Activated CD4-positive, alpha-beta memory T cell treated with anti-CD3 and anti-CD28 coated beads, Interleukin-2, amount 10 ng/mL, durations not matched to agents 7 days and 5 days (primary cell): Measurements from ENCODE around the gene PTPRC. TPM values are rescaled to one million over a fixed set of nuclear protein-coding genes. Genes with fewer than 3 reads are reported as not detected.

Source experiments
- CTCF ChIA-PET: fragments of 350-600 bp; sonication (Branson Sonifier 250); formaldehyde crosslinking; loops from one replicate; lab custom pipeline; 2021; ENCODE audit warnings: antibody characterized with exemption, inconsistent platforms; lab: Charles Lee
- POLR2A ChIA-PET: fragments of 350-600 bp; sonication (Branson Sonifier 250); formaldehyde crosslinking; loops from one replicate; lab custom pipeline; 2021; ENCODE audit warnings: antibody characterized with exemption; lab: Charles Lee
- DNase-seq: peaks from one replicate; pipeline ENCODE4 v3.0.0-alpha.2; 2020
- H3K27ac Mint-ChIP-seq: one replicate; pipeline ENCODE4 v1.8.0; 2021; ENCODE audit warnings: mild to moderate bottlenecking, mixed read lengths
- H3K27me3 Mint-ChIP-seq: one replicate; pipeline ENCODE4 v1.8.0; 2021; ENCODE audit warnings: mixed read lengths
- H3K36me3 Mint-ChIP-seq: one replicate; pipeline ENCODE4 v1.8.0; 2021; ENCODE audit warnings: low read depth, mixed read lengths
- H3K4me1 Mint-ChIP-seq: one replicate; pipeline ENCODE4 v1.8.0; 2021; ENCODE audit warnings: mixed read lengths
- H3K4me3 Mint-ChIP-seq: one replicate; pipeline ENCODE4 v1.8.0; 2021; ENCODE audit warnings: mild to moderate bottlenecking, mixed read lengths
- H3K9me3 Mint-ChIP-seq: one replicate; pipeline ENCODE4 v1.8.0; 2021; ENCODE audit warnings: mixed read lengths
- total RNA-seq, 2 experiments: library from RNA; stranded (reverse); gene quantifications; one replicate each; pipeline ENCODE4 v1.2.3, GENCODE V29; 2021

The PTPRC gene
- total RNA-seq, 2 experiments from 2014 or later, result 724 to 731 TPM

GRCh38 chr1:198664068-198664788, 25.4 kb downstream of the PTPRC start:
- Mint-ChIP-seq H3K36me3 (peaks cover 66% of the 10 kb centered on the region), H3K27me3 (no peaks in the 10 kb centered on the region), H3K27ac (peak overlapping the region; percentile 63), H3K4me3 (peak overlapping the region; percentile 71), H3K4me1 (peaks cover 79% of the 10 kb centered on the region), H3K9me3 (no peaks in the 10 kb centered on the region)
- POLR2A ChIA-PET, result interaction anchor here (0.6 to 10.3 kb wide), 8 partner anchors 10 to 25 kb away, joined by 3 to 228 read pairs (median 4); partner anchors contain the start of gene PTPRC
- CTCF ChIA-PET, result interaction anchor here (1.6 kb wide), 1 partner anchor 13 kb away, joined by 4 read pairs; no protein-coding TSS in a partner anchor
- no peak for DNase-seq

GRCh38 chr1:198667186-198667585, 28.3 kb downstream of the PTPRC start:
- CTCF ChIA-PET, result interaction anchor here (0.8 to 6.2 kb wide), 5 partner anchors 11 to 48 kb away, joined by 3 to 33 read pairs (median 7); no protein-coding TSS in a partner anchor
- Mint-ChIP-seq H3K27ac (peak overlapping the region; percentile 51), H3K4me1 (peaks cover 87% of the 10 kb centered on the region), H3K9me3 (no peaks in the 10 kb centered on the region), H3K27me3 (no peaks in the 10 kb centered on the region), H3K4me3 (no peak overlapping the region), H3K36me3 (peaks cover 78% of the 10 kb centered on the region)
- DNase-seq, result no peak
- POLR2A ChIA-PET, result interaction anchor here (0.8 to 10.3 kb wide), 13 partner anchors 8 to 57 kb away, joined by 3 to 251 read pairs (median 6); partner anchors contain the start of gene PTPRC

DNA sequence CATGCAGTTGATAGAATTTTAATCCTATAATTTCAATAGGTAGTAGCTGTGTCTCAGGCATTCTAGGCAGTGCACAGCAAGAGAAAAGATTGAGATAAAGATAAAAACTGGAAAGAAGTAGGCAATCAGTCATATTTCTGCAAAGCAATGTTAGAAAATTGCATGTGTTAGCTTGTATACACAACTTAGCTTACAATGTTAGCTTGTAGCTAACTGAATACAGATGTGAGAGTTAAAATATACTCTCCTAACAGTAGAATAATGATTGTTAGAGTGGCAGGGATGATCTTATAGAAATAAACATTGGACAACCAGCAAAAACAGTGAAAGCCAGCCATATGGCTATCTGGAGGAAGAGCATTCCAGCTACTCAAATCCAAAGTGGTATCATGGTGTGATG, 29.0 kb downstream of the PTPRC start:
- Mint-ChIP-seq H3K4me1 (peaks cover 87% of the 10 kb centered on the region), H3K27ac (peak overlapping the region; percentile 87), H3K4me3 (peak overlapping the region; percentile 28), H3K9me3 (no peaks in the 10 kb centered on the region), H3K36me3 (peaks cover 79% of the 10 kb centered on the region), H3K27me3 (no peaks in the 10 kb centered on the region)
- ChIA-PET CTCF (interaction anchor here (1.4 to 6.2 kb wide), 4 partner anchors 10 to 47 kb away, joined by 4 to 33 read pairs (median 8); no protein-coding TSS in a partner anchor), POLR2A (interaction anchor here (0.5 to 10.3 kb wide), 13 partner anchors 9 to 69 kb away, joined by 3 to 251 read pairs (median 6); partner anchors contain the start of gene PTPRC)
- DNase-seq, result no peak

DNA sequence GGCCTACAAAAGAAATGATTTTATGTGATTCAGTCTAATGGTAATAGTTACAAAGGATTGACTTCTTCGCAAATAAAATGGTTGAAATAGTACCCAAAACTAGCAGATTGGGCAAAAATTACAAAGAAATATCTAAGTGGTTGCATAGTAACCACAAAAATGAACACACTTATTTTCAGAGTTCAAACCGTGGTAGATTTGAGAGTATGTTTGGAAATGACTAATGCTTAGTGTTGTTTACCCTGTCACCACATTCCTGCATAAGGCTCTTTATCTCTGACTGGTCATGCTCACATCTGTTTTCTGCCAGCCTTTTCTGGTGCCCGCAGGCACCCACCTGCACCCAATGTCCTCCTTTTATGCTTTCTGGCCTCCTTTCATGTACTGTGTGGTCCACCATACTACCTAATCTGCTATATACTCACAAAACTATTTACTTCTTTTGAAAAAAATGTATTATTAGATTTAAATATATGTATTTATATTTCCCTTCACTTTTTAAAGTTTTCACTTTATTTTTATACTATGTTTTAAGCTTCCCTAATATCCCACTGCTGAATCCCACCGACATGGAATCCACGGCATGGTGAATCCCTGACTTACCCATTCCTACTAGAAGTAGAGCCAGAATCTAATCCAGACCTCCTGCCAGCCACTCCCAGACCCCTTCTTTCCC, 30.3 kb downstream of the PTPRC start:
- peak; percentile 60 for DNase-seq
- H3K4me1 Mint-ChIP-seq, result peaks cover 88% of the 10 kb centered on the region
- no peaks in the 10 kb centered on the region for H3K9me3 Mint-ChIP-seq
- peak overlapping the region; percentile 87 for H3K27ac Mint-ChIP-seq
- no peaks in the 10 kb centered on the region for H3K27me3 Mint-ChIP-seq
- peak overlapping the region; percentile 41 for H3K4me3 Mint-ChIP-seq
- peaks cover 81% of the 10 kb centered on the region for H3K36me3 Mint-ChIP-seq
- CTCF ChIA-PET, result interaction anchor here (0.6 to 6.2 kb wide), 7 partner anchors 9 to 577 kb away, joined by 3 to 33 read pairs (median 4); no protein-coding TSS in a partner anchor
- POLR2A ChIA-PET, result interaction anchor here (1.0 to 10.3 kb wide), 11 partner anchors 11 to 59 kb away, joined by 4 to 251 read pairs (median 12); partner anchors contain the start of gene PTPRC

DNA sequence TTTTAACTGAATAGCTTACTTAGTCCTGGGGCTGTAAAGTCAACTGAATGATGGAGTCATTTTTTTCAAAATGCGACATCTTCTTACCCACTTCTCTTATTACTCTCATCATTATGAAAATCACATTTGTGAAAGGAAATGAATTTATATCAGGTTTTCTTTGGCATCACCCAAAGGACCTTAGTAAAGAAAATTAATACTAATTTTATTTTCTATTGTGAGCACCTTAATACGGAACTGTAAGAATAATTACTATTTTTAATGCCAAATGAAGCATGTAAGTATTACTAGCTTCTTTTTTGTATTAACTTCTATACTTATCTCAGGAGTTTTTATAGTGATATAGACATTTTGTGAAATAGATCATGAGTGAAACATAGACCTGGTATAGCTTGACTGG, 30.9 kb downstream of the PTPRC start:
- H3K4me3 Mint-ChIP-seq, result peak overlapping the region; percentile 17
- ChIA-PET POLR2A (interaction anchor here (1.2 to 10.3 kb wide), 11 partner anchors 11 to 59 kb away, joined by 4 to 251 read pairs (median 12); partner anchors contain the start of gene PTPRC), CTCF (interaction anchor here (0.6 to 6.2 kb wide), 6 partner anchors 9 to 578 kb away, joined by 3 to 33 read pairs (median 4); no protein-coding TSS in a partner anchor)
- H3K4me1 Mint-ChIP-seq, result peaks cover 86% of the 10 kb centered on the region
- H3K9me3 Mint-ChIP-seq, result no peaks in the 10 kb centered on the region
- peak overlapping the region; percentile 87 for H3K27ac Mint-ChIP-seq
- H3K27me3 Mint-ChIP-seq, result no peaks in the 10 kb centered on the region
- H3K36me3 Mint-ChIP-seq, result peaks cover 79% of the 10 kb centered on the region
- no peak for DNase-seq

DNA sequence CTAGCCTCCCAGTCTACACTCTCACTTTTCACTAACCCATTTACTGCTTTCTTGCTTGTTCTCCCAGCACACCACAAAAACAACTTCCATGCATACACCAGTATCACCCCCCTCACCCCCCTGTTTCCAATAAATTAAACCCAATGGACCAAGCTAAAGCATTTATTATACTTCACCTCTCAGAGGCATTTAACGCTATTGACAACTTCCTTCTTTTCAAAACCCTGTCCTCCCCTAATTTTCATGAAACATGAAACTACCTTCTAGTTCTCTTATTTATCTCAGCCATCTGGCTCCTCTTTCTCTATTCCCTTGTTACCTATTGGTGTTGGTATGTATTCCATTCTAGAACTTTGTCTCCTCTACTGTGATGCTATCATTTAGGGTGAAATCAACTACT, 32.3 kb downstream of the PTPRC start:
- Mint-ChIP-seq H3K27me3 (no peaks in the 10 kb centered on the region), H3K9me3 (no peaks in the 10 kb centered on the region), H3K4me3 (no peak overlapping the region), H3K4me1 (peaks cover 87% of the 10 kb centered on the region), H3K27ac (peak overlapping the region; percentile 55), H3K36me3 (peaks cover 79% of the 10 kb centered on the region)
- DNase-seq, result no peak
- POLR2A ChIA-PET, result interaction anchor here (1.0 to 10.3 kb wide), 10 partner anchors 8 to 152 kb away, joined by 3 to 251 read pairs (median 8); no protein-coding TSS in a partner anchor
- CTCF ChIA-PET, result interaction anchor here (1.3 to 6.2 kb wide), 2 partner anchors 11 to 17 kb away, joined by 4 to 33 read pairs; no protein-coding TSS in a partner anchor

- Mint-ChIP-seq H3K4me3 (no peak overlapping the region), H3K9me3 (no peaks in the 10 kb centered on the region), H3K27ac (no peak overlapping the region), H3K4me1 (peaks cover 91% of the 10 kb centered on the region), H3K27me3 (no peaks in the 10 kb centered on the region), H3K36me3 (peaks cover 82% of the 10 kb centered on the region)
- ChIA-PET POLR2A (interaction anchor here (0.8 to 10.3 kb wide), 10 partner anchors 9 to 61 kb away, joined by 3 to 251 read pairs (median 8); partner anchors contain the start of gene PTPRC), CTCF (interaction anchor here (0.9 to 6.2 kb wide), 3 partner anchors 10 to 18 kb away, joined by 4 to 33 read pairs (median 5); no protein-coding TSS in a partner anchor)
- no peak for DNase-seq
Observed at GRCh38 chr1:198672124-198672523, 33.3 kb downstream of the PTPRC start.

GRCh38 chr1:198674009-198674408, 35.2 kb downstream of the PTPRC start:
- no peaks in the 10 kb centered on the region for H3K9me3 Mint-ChIP-seq
- DNase-seq, result no peak
- ChIA-PET POLR2A (interaction anchor here (0.9 to 12.6 kb wide), 8 partner anchors 8 to 52 kb away, joined by 3 to 288 read pairs (median 85); partner anchors contain the start of gene PTPRC), CTCF (interaction anchor here (0.9 kb wide), 1 partner anchor 11 kb away, joined by 3 read pairs; no protein-coding TSS in a partner anchor)
- peaks cover 81% of the 10 kb centered on the region for H3K36me3 Mint-ChIP-seq
- H3K27ac Mint-ChIP-seq, result no peak overlapping the region
- H3K27me3 Mint-ChIP-seq, result no peaks in the 10 kb centered on the region
- peak overlapping the region; percentile 34 for H3K4me3 Mint-ChIP-seq
- peaks cover 91% of the 10 kb centered on the region for H3K4me1 Mint-ChIP-seq

DNA sequence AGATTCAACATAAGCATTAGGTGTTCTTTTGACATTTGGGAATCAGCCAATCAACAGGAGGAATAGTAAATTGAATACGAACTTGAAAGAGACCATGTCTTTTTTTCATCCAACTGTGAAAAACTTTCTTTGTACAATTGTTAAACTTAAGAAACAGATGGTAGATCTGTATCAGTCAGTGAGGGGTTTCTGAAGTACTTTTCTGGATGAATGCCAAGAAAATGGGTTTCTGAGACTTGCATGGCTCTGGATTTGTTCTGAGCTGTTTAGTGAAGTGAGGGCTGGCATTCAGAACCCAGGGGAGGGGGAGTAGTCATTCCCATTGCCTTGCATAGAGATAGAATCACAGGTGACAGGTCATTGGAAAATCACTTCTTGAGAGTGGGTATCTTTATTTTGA, 37.4 kb downstream of the PTPRC start:
- ChIA-PET POLR2A (interaction anchor here (1.2 to 12.6 kb wide), 5 partner anchors 6 to 39 kb away, joined by 3 to 288 read pairs (median 228); partner anchors contain the start of gene PTPRC), CTCF (no interaction called here)
- Mint-ChIP-seq H3K4me1 (peaks cover 88% of the 10 kb centered on the region), H3K27ac (peak overlapping the region; percentile 92), H3K36me3 (peaks cover 79% of the 10 kb centered on the region), H3K27me3 (no peaks in the 10 kb centered on the region), H3K4me3 (peak overlapping the region; percentile 39), H3K9me3 (no peaks in the 10 kb centered on the region)
- no peak for DNase-seq

GRCh38 chr1:198677027-198677426, 38.2 kb downstream of the PTPRC start:
- Mint-ChIP-seq H3K4me3 (peak overlapping the region; percentile 45), H3K36me3 (peaks cover 71% of the 10 kb centered on the region), H3K27me3 (no peaks in the 10 kb centered on the region), H3K27ac (peak overlapping the region; percentile 92), H3K9me3 (no peaks in the 10 kb centered on the region), H3K4me1 (peaks cover 86% of the 10 kb centered on the region)
- ChIA-PET POLR2A (interaction anchor here (1.2 to 12.6 kb wide), 6 partner anchors 7 to 56 kb away, joined by 3 to 288 read pairs (median 234); partner anchors contain the start of gene PTPRC), CTCF (interaction anchor here (1.0 to 2.6 kb wide), 4 partner anchors 8 to 154 kb away, joined by 3 to 9 read pairs (median 5); no protein-coding TSS in a partner anchor)
- DNase-seq, result no peak

DNA sequence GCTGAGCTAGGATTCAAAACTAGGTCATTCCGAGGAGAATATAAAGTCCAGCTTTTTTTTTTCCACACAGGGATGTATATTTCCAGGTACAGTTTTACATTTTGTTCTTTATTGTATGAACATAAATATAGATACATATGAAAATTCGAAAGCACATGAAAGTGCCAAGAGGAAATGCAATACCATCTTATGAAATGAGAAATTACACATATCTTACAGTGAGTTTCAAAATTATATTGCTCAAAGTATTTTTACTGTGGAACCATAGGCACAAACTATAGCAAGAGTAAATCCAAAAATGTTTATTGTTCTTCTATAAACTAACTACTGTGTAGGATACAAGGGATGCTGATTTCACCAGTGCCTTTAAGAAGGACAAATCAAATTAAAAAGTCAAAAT, 39.0 kb downstream of the PTPRC start:
- H3K27me3 Mint-ChIP-seq, result no peaks in the 10 kb centered on the region
- peaks cover 65% of the 10 kb centered on the region for H3K36me3 Mint-ChIP-seq
- ChIA-PET POLR2A (interaction anchor here (1.8 to 12.6 kb wide), 5 partner anchors 8 to 57 kb away, joined by 12 to 288 read pairs (median 240); partner anchors contain the start of gene PTPRC), CTCF (interaction anchor here (1.0 to 6.4 kb wide), 5 partner anchors 8 to 154 kb away, joined by 3 to 38 read pairs (median 7); partner anchors contain the start of gene PTPRC)
- H3K27ac Mint-ChIP-seq, result peak overlapping the region; percentile 92
- DNase-seq, result no peak
- no peaks in the 10 kb centered on the region for H3K9me3 Mint-ChIP-seq
- H3K4me1 Mint-ChIP-seq, result peaks cover 84% of the 10 kb centered on the region
- peak overlapping the region; percentile 65 for H3K4me3 Mint-ChIP-seq
